Amniotic stem cell (primary cell): ENCODE measurements around the gene AKAP13.
"Not testable (repeated sequence)": the region's sequence is repeated elsewhere in the genome, so short reads cannot be mapped to it uniquely, and the experiment has no call there.

Experiments used
- DNase-seq: peaks from one replicate; lab custom pipeline; 2025; lab: John Stamatoyannopoulos, UW

The AKAP13 gene

DNA sequence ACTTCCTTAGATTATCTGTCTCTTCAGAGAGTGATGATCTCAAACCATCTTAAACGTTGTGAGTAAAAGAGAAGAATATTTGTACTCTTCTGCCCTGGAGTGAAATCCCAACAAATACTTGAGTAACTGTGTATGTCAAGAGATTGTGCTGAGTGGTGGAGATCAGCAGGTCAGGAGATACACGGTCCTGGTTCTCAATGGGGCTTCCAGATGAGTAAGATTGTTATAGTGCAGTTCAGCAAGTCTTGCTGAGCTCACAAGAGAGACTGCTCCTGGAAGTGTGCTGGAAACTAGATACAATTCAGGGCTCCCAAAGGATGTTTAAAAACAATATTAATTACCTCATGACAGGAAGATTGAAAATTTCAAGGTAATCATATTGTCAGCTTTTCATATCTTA is 184.3 kb downstream of the AKAP13 start:
- DNase-seq: no peak

GRCh38 chr15:85568261-85568808 is 187.9 kb downstream of the AKAP13 start:
- DNase-seq: no peak

DNA sequence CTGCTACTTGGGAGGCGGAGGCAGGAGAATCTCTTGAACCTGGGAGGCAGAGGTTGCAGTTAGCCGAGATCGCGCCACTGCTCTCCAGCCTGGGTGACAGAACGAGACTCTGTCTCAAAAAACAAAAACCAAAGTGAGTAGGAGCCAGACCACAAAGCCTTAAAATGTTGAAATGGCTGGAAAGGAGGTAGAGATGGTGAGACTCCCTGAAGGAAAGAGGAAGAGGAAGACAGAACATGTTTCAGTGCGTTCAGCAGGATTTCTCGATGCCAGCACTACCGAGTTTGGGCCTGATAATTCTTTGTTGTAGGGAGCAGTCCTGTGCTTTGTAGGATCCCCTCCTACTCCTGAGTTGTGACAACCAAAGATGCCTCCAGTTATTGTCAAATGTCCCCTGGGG is 189.9 kb downstream of the AKAP13 start:
- no peak for DNase-seq

- DNase-seq: no peak
Measured at GRCh38 chr15:85571780-85572179, 191.4 kb downstream of the AKAP13 start.

GRCh38 chr15:85576392-85576791 is 196.0 kb downstream of the AKAP13 start:
- DNase-seq: no peak

- no peak for DNase-seq
Measured at GRCh38 chr15:85578941-85579701, 198.7 kb downstream of the AKAP13 start.

DNA sequence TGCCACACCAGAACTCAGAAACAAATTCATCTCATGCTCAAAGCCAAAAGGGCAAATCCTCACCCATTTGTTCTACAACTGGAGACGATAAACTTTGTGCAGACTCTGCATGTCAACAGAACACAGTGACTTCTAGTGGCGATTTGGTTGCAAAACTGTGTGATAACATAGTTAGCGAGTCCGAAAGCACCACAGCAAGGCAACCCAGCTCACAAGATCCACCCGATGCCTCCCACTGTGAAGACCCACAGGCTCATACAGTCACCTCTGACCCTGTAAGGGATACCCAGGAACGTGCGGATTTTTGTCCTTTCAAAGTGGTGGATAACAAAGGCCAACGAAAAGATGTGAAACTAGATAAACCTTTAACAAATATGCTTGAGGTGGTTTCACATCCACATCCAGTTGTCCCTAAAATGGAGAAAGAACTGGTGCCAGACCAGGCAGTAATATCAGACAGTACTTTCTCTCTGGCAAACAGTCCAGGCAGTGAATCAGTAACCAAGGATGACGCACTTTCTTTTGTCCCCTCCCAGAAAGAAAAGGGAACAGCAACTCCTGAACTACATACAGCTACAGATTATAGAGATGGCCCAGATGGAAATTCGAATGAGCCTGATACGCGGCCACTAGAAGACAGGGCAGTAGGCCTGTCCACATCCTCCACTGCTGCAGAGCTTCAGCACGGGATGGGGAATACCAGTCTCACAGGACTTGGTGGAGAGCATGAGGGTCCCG is 199.7 kb downstream of the AKAP13 start:
- no peak for DNase-seq

DNA sequence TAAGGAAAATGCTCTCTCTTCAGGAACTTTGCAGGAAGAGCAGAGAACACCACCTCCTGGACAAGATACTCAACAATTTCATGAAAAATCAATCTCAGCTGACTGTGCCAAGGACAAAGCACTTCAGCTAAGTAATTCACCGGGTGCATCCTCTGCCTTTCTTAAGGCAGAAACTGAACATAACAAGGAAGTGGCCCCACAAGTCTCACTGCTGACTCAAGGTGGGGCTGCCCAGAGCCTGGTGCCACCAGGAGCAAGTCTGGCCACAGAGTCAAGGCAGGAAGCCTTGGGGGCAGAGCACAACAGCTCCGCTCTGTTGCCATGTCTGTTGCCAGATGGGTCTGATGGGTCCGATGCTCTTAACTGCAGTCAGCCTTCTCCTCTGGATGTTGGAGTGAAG is 200.5 kb downstream of the AKAP13 start:
- no peak for DNase-seq

- no peak for DNase-seq
Measured at GRCh38 chr15:85581495-85581894, 201.1 kb downstream of the AKAP13 start.

GRCh38 chr15:85582131-85583079 is 202.0 kb downstream of the AKAP13 start:
- no peak for DNase-seq

DNA sequence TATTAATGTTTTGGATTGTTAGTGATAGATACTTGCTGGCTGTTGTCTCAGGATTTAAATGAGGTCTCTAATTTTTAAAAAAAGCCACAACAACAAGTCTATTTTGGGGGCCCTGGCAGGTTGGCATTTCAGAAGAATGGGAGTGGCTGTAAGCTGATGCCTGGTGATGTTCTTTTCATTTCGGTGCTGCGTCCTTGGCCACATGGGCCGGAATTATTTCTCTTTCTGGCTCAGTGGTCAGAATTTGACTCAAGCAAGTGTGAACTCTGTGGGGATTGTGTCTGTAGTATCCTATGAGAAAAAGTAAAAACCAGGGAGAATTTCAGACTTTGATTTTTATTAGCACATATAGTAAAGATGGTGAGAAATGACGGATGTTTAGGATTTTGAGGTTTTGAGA is 203.0 kb downstream of the AKAP13 start:
- no peak for DNase-seq

DNA sequence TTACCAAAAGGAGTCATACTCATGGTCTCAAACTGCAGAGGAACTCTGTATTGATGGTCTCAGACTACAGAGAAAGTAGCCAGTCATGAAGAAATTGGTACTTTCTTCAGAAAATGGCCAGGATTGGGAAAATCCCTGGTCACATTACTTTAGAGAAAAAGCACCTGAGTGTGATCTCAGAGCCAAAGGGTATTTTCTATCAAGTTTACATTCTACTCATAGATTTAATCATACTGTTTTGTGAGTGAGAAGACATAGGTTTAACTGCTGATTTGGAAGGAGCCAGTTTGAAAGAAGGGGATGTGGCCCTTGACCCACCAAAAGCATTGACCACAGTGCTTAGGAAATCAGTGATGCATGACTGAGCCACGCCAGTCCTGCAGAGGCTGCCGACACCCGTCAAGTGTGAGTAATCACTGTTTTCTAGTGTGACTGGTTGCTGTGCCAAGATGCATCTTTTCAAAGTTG is 203.6 kb downstream of the AKAP13 start:
- DNase-seq: no peak

DNA sequence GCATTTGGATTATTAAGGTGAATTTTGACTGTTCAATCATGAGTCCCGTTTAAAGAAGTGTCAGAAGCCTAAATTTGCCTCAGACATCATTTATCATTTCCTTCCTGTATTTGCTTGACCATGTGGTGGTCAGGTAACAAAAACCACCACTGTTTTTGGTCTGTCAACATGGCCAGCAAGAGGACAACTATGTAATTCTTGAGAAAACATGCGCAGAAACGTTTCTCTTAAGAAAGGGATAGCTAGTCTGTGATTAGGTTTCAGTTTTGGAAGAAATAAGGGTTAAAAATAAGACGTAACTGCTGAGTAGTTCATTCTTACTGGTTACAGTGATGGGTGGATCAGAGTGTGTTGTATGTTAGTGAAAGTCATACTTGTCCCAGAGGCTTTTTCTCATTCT is 204.5 kb downstream of the AKAP13 start:
- DNase-seq: no peak

DNA sequence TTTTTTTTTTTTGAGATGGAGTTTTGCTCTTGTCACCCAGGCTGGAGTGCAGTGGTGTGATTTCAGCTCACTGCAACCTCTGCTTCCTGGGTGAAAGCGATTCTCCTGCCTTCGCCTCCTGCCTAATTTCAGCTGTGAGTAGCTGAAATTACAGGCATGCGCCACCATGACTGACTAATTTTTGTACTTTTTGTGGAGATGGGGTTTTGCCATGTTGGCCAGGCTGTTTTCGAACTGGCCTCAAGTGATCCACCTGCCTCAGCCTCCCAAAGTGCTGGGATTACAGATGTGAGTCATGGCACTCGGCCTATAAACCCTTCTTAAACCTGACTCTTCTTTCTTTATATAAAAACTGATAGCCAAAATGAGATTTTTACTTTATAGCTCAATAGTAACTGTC is 205.8 kb downstream of the AKAP13 start:
- DNase-seq: not testable (repeated sequence)

- no peak for DNase-seq
Measured at GRCh38 chr15:85587707-85588411, 207.5 kb downstream of the AKAP13 start.

GRCh38 chr15:85588677-85589076 is 208.3 kb downstream of the AKAP13 start:
- no peak for DNase-seq

GRCh38 chr15:85589851-85590250 is 209.4 kb downstream of the AKAP13 start:
- DNase-seq: no peak

DNA sequence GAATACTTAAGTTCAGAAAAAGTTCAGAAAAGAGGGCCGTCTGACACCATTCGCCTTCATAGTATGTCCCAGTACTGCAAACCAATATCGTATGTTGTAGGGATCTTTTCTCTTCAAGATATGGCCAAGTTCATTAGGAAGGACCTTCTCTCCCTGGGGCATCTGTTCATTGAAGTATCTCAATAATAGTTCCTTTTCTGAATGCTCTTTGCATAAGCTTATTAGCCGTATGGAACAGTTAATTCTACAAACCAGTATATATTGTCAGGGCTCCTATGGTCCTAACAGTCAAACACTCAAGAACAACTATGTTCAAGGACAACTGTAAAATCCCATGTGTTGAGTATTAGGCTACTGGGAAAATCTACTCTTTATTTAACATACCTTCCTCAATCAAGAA is 211.2 kb downstream of the AKAP13 start:
- no peak for DNase-seq

DNA sequence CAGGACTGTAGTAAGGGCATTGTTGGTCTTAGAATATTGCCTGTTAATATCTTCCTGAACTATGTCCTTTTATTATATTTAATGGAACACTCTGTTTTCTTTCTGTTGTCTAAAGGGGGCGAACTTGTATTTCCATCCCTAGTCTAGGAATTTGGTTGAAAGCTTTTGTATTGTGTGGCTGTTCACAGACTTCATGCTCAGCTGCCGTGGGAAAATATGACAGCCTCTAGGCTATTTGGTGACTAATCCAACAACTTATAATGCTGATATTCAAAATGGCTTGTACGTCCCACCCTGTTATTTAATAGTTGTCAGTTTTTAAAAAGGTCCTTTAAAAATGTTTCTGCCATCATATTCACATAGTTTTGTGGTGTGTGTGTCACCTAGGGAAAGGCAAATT is 211.7 kb downstream of the AKAP13 start:
- peak; percentile 37 for DNase-seq

DNA sequence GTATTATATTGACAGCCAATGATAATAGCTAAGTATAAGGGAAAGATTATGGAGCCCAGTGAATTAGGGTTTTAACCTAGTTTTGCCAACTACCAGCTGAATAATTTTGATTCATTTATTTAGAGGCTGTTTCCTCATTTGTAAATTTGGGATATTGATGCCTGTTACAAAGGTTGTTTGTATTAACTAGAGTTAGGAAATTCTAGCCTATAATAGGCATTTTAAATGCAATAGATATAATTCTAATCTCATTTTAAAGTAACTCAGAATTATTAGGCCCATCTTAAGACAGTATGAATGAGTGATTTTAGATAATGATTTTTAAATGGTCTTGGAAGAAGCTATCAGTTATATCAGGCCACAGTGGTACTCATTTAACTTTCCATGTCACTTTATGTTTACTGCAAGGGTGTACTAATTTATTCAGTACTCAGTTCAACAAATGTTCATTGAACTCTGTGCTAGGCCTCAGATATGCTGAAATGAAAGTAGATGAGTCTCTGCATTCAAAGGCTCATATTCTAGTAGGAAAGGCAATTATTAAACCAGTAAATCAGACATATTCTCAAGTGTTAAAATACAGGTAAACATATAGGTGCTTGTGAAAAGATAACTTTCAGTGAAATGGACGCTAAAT is 213.5 kb downstream of the AKAP13 start:
- no peak for DNase-seq
